HUES6 (cell line): ENCODE data around the gene TLE6.
"Not testable (repeated sequence)": the region's sequence is repeated elsewhere in the genome, so short reads cannot be mapped to it uniquely, and the experiment has no call there.

ENCODE experiments used
- H3K27ac ChIP-seq: 2 replicates; pipeline ENCODE4 v1.7.0; 2013; ENCODE audit warnings: low read depth, mild to moderate bottlenecking, low read length, inconsistent platforms
- H3K27me3 ChIP-seq: 2 replicates; pipeline ENCODE4 v1.6.1; 2013; ENCODE audit warnings: low read length; ENCODE audit not compliant: control insufficient read depth, insufficient read depth
- H3K36me3 ChIP-seq: 2 replicates; pipeline ENCODE4 v1.6.1; 2013; ENCODE audit warnings: low read length; ENCODE audit not compliant: control insufficient read depth, insufficient read depth
- H3K4me1 ChIP-seq: 2 replicates; pipeline ENCODE4 v1.6.1; 2013; ENCODE audit warnings: low read length; ENCODE audit not compliant: control insufficient read depth, insufficient read depth
- H3K4me3 ChIP-seq: 2 replicates; pipeline ENCODE4 v1.5.1; 2013; ENCODE audit warnings: low read depth, low read length
- H3K9ac ChIP-seq: one replicate; pipeline ENCODE4 v1.6.1; 2013; ENCODE audit warnings: mild to moderate bottlenecking, low read length
- H3K9me3 ChIP-seq: 2 replicates; pipeline ENCODE4 v1.6.1; 2013; ENCODE audit warnings: low read depth, low read length; ENCODE audit not compliant: control insufficient read depth, insufficient read depth

Gene TLE6

GRCh38 chr19:2952953-2953481, 24.3 kb upstream of the TLE6 start:
- Histone ChIP-seq H3K4me1 (peaks cover 6% of the 10 kb centered on the region; the same call in 1 of the 2 replicates), H3K27ac (no peak overlapping the region), H3K27me3 (no peaks in the 10 kb centered on the region; the same call in 1 of the 2 replicates), H3K36me3 (no peaks in the 10 kb centered on the region), H3K4me3 (no peak overlapping the region), H3K9me3 (no peaks in the 10 kb centered on the region), H3K9ac (no peak overlapping the region)

- H3K4me3 ChIP-seq: no peak overlapping the region
- H3K36me3 ChIP-seq: no peaks in the 10 kb centered on the region
- H3K27me3 ChIP-seq: no peaks in the 10 kb centered on the region; the same call in 1 of the 2 replicates
- no peaks in the 10 kb centered on the region for H3K9me3 ChIP-seq
- H3K4me1 ChIP-seq: no peaks in the 10 kb centered on the region
- no peak overlapping the region for H3K9ac ChIP-seq
- H3K27ac ChIP-seq: no peak overlapping the region
Observed at GRCh38 chr19:2957160-2957559, 20.2 kb upstream of the TLE6 start.

- Histone ChIP-seq H3K27me3 (no peaks in the 10 kb centered on the region; the same call in 1 of the 2 replicates), H3K9me3 (no peaks in the 10 kb centered on the region), H3K4me3 (no peak overlapping the region), H3K36me3 (no peaks in the 10 kb centered on the region), H3K27ac (no peak overlapping the region), H3K9ac (no peak overlapping the region), H3K4me1 (no peaks in the 10 kb centered on the region)
Observed at GRCh38 chr19:2960120-2960519, 17.2 kb upstream of the TLE6 start.

DNA sequence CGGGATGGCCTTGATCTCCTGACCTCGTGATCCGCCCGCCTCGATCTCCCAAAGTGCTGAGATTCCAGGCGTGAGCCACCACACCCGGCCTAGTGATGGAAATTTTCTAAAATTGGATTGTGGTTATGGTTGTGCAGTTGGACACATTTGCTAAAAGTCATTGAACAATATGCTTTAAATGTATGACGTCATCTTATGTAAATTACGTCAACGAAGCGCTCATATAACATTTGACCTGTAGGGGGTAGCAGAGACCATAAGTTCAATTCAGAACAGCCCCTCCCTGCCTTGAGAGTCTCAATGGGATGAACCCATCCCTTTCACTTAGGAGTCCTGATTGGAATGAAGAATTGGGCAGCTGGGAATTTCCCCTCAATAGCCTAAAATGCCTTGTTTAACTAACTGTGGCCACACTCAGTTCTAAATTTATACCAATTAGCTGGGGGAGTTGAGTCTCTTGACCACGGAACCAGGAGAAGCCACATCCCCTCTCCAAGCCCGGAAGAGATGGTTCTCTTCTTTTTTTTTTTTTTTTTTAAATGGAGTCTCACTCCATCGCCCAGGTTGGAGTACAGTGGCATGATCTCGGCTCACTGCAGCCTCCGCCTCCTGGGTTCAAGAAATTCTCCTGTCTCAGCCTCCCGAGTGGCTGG, 15.2 kb upstream of the TLE6 start:
- Histone ChIP-seq H3K36me3 (no peaks in the 10 kb centered on the region), H3K9ac (no peak overlapping the region), H3K9me3 (no peaks in the 10 kb centered on the region), H3K27me3 (no peaks in the 10 kb centered on the region; the same call in 1 of the 2 replicates), H3K4me1 (no peaks in the 10 kb centered on the region), H3K27ac (no peak overlapping the region), H3K4me3 (no peak overlapping the region)

GRCh38 chr19:2963122-2963521, 14.2 kb upstream of the TLE6 start:
- Histone ChIP-seq H3K27ac (no peak overlapping the region), H3K36me3 (no peaks in the 10 kb centered on the region), H3K4me1 (no peaks in the 10 kb centered on the region), H3K27me3 (no peaks in the 10 kb centered on the region; the same call in 1 of the 2 replicates), H3K9ac (no peak overlapping the region), H3K9me3 (no peaks in the 10 kb centered on the region), H3K4me3 (no peak overlapping the region)

GRCh38 chr19:2963631-2964030, 13.7 kb upstream of the TLE6 start:
- not testable (repeated sequence) for H3K27me3 ChIP-seq, H3K4me1 ChIP-seq, H3K4me3 ChIP-seq, H3K9me3 ChIP-seq, H3K9ac ChIP-seq, H3K36me3 ChIP-seq, H3K27ac ChIP-seq

DNA sequence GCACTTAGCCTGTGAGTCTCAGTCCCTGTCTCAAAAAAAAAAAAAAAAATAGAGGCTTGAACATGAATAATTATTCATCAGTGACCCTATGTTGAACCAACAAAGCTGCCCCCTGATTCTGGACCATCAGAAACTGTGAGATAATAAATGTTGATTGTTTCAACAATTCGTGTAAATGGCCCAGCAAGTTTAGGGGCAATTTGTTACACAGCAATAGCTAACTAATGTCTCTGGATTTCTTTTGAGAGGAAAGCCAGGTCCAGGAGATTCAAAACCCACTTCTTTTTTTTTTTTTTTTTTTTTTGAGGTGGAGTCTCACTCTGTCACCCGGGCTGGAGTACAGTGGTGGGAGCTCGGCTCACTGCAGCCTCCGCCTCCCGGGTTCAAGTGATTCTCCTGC, 12.5 kb upstream of the TLE6 start:
- Histone ChIP-seq H3K27me3 (no peaks in the 10 kb centered on the region; the same call in 1 of the 2 replicates), H3K4me1 (no peaks in the 10 kb centered on the region), H3K4me3 (no peak overlapping the region), H3K9me3 (no peaks in the 10 kb centered on the region), H3K27ac (no peak overlapping the region), H3K36me3 (no peaks in the 10 kb centered on the region), H3K9ac (no peak overlapping the region)

- Histone ChIP-seq H3K27me3 (peaks cover 5% of the 10 kb centered on the region; the same call in 1 of the 2 replicates), H3K4me1 (no peaks in the 10 kb centered on the region; the same call in 1 of the 2 replicates), H3K9me3 (no peaks in the 10 kb centered on the region), H3K36me3 (no peaks in the 10 kb centered on the region), H3K4me3 (no peak overlapping the region), H3K9ac (no peak overlapping the region), H3K27ac (no peak overlapping the region)
Observed at GRCh38 chr19:2967972-2968371, 9.4 kb upstream of the TLE6 start.

GRCh38 chr19:2969104-2969504, 8.3 kb upstream of the TLE6 start:
- H3K27ac ChIP-seq: no peak overlapping the region
- H3K36me3 ChIP-seq: no peaks in the 10 kb centered on the region
- no peaks in the 10 kb centered on the region; the same call in 1 of the 2 replicates for H3K4me1 ChIP-seq
- no peak overlapping the region for H3K9ac ChIP-seq
- no peaks in the 10 kb centered on the region for H3K9me3 ChIP-seq
- peaks cover 13% of the 10 kb centered on the region; the same call in 1 of the 2 replicates for H3K27me3 ChIP-seq
- no peak overlapping the region for H3K4me3 ChIP-seq

DNA sequence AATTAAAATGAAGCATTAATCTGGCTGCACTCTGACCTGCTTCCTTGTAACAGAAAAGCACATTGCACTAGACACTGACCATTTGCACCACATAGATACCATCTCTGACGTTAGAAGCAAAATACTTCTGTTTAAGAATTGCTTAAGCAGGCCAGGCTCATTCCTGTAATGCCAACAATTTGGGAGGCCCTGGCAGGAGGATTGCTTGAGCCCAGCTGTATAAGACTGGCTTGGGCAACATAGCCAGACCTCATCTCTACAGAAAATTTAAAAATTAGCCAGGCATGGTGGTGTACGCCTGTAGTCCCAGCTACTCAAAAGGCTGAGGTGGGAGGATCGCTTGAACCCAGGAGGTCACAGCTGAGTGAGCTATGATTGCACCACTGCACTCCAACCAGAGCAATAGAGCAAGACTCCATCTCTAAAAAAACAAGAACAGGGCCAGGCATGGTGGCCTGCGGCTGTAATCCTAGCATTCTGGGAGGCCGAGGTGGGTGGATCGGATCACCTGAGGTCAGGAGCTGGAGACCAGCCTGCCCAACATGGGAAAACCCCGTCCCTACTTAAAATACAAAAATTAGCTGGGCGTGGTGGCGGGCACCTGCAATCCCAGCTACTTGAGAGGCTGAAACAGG, 7.0 kb upstream of the TLE6 start:
- H3K9me3 ChIP-seq: no peaks in the 10 kb centered on the region
- H3K27ac ChIP-seq: no peak overlapping the region
- H3K27me3 ChIP-seq: peaks cover 25% of the 10 kb centered on the region
- no peak overlapping the region for H3K9ac ChIP-seq
- H3K4me1 ChIP-seq: no peaks in the 10 kb centered on the region; the same call in 1 of the 2 replicates
- no peak overlapping the region for H3K4me3 ChIP-seq
- H3K36me3 ChIP-seq: no peaks in the 10 kb centered on the region

DNA sequence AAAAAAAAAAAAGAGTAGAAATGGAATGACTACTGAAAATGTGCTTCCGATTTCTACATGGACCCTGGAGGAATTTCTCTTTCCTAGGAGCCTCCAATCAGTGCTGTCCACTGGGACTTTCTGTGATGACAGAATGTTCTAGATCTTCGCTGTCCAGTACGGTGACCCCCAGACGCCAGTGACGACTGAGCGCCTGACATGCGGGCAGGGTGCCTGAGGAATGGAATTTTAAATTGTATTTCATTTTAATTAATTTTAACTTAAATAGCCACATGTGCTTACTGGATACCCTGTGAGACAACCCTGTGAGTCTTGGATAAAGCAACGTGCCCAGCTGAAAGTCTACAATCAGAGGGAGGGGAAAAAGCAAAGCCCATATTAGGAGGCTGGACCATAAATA, 4.1 kb upstream of the TLE6 start:
- Histone ChIP-seq H3K4me3 (no peak overlapping the region), H3K27me3 (peaks cover 50% of the 10 kb centered on the region), H3K9ac (no peak overlapping the region), H3K36me3 (no peaks in the 10 kb centered on the region), H3K27ac (no peak overlapping the region), H3K9me3 (no peaks in the 10 kb centered on the region), H3K4me1 (peaks cover 15% of the 10 kb centered on the region)
